B cell (primary cell): ENCODE data around the gene MOV10L1.

Experiments
- EZH2 ChIP-seq: IDR thresholded peaks from 2 replicates; pipeline ENCODE4 v1.6.1; 2012; ENCODE audit warnings: borderline replicate concordance, low read depth, mild to moderate bottlenecking, moderate library complexity, low read length; ENCODE audit not compliant: insufficient read depth, poor library complexity, severe bottlenecking
- TF ChIP-seq, protein P1 (sequence below): fragments of 200-600 bp; IDR thresholded peaks from one replicate; pipeline ENCODE4 v1.8.0; 2022; ENCODE audit warnings: antibody characterized with exemption, mild to moderate bottlenecking

DNA sequence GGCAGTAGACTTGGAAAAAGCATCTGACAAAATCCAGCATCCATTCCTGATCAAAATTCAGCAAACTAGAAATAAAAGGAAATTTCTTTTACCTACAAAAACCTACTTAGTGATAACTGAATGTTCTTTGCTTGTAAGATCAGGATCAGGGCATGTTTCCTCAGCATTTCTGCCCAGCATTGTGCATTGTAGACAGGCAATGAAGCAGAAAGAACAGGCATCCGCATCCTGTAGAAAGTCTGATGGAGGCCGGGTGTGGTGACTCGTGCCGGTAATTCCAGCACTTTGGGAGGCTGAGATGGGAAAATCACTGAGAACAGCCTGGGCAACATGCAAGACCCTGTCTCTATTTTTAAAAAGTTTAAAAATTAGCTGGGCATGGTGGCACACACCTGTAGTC lies 48.2 kb downstream of the MOV10L1 start:
- TF ChIP-seq, protein P1, sequence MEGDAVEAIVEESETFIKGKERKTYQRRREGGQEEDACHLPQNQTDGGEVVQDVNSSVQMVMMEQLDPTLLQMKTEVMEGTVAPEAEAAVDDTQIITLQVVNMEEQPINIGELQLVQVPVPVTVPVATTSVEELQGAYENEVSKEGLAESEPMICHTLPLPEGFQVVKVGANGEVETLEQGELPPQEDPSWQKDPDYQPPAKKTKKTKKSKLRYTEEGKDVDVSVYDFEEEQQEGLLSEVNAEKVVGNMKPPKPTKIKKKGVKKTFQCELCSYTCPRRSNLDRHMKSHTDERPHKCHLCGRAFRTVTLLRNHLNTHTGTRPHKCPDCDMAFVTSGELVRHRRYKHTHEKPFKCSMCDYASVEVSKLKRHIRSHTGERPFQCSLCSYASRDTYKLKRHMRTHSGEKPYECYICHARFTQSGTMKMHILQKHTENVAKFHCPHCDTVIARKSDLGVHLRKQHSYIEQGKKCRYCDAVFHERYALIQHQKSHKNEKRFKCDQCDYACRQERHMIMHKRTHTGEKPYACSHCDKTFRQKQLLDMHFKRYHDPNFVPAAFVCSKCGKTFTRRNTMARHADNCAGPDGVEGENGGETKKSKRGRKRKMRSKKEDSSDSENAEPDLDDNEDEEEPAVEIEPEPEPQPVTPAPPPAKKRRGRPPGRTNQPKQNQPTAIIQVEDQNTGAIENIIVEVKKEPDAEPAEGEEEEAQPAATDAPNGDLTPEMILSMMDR = no peak
- no peak for TF ChIP-seq EZH2
